ENCODE results near the gene ST8SIA1.

ST8SIA1 gene

DNA sequence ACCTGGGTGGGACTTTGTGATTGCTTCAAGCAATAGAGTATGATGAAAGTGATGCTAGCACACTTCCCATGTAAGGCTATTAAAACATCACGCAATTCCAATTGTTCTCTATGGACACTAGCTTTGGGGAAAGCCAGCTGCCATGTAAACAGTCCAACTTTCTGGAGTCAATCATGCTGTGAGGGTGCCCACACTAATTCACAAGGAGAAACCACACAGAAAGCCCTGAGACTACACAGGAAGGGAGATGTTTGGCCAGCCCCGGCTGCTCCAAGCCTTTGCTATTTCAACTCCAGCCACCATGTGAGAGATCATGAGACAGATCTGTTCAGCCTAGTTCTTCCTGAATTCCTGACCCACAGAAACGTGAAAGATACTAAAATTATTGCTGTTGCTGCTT, 96.3 kb downstream of the ST8SIA1 start:
- no peak overlapping the region for H3K9ac ChIP-seq (ENCODE audit: insufficient read length)
- H3K9me3 ChIP-seq (ENCODE audit: low read depth, low read length), result no peaks in the 10 kb centered on the region
- no peak overlapping the region for H3K27ac ChIP-seq
- H3K4me3 ChIP-seq, result no peak overlapping the region
- no peak for DNase-seq (ENCODE audit: low read depth, low spot score)
- H3K36me3 ChIP-seq (ENCODE audit: insufficient read depth, low read length), result no peaks in the 10 kb centered on the region
- TF ChIP-seq EZH2 (IDR thresholded peaks at IDR 0.05), result no peak
- no peak for TF ChIP-seq POLR2AphosphoS5 (IDR thresholded peaks at IDR 0.05; ENCODE audit: borderline replicate concordance, low read depth, low read length)
- no peak for TF ChIP-seq FOXP2 (optimal IDR thresholded peaks at IDR 0.05; ENCODE audit: control extremely low read depth, extremely low read length, insufficient read depth)

DNA sequence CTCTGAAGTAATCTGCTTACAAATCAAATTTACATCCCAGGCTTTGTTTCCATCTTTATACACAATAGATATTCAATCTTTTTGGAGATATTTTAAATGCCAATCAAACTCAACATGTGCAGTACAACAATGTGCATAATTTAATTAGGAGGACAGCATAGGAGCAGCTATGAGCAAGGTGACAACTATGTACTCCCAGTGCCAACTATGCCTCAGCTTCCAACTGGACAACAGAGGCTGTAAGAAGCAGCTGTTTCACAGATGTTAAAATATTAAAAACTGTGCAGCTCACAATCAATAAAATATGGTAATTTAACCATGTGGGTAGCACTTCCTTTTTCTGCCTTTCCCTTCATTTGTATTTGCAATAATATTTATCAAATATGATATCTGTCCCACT, 99.9 kb downstream of the ST8SIA1 start:
- no peak for DNase-seq (ENCODE audit: low read depth, low spot score)
- no peaks in the 10 kb centered on the region for H3K9me3 ChIP-seq (ENCODE audit: low read depth, low read length)
- H3K4me3 ChIP-seq, result no peak overlapping the region
- no peak overlapping the region for H3K9ac ChIP-seq (ENCODE audit: insufficient read length)
- TF ChIP-seq POLR2AphosphoS5 (IDR thresholded peaks at IDR 0.05; ENCODE audit: borderline replicate concordance, low read depth, low read length) (no peak), EZH2 (IDR thresholded peaks at IDR 0.05) (no peak), FOXP2 (optimal IDR thresholded peaks at IDR 0.05; ENCODE audit: control extremely low read depth, extremely low read length, insufficient read depth) (no peak)
- no peaks in the 10 kb centered on the region for H3K36me3 ChIP-seq (ENCODE audit: insufficient read depth, low read length)
- H3K27ac ChIP-seq, result no peak overlapping the region

DNA sequence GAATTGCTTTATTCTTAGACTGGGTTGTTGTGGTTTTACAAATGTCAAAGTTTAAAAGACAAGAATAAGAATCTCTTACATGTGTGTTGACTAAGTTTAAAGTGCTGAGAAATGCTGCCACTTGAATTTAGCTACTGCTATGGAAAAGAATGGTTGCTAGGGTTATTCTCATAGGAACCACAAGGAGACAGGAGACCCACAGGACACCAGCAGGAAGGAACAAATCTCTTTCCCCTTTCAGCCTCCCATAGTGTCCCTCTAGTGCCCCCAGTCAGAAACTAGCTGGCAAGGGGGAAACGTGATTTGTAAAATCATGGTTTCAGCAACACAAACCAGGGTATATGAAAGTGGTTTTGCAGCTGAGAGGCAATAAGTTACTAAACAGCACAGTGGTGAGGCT, 102.7 kb downstream of the ST8SIA1 start:
- no peaks in the 10 kb centered on the region for H3K36me3 ChIP-seq (ENCODE audit: insufficient read depth, low read length)
- no peak for DNase-seq (ENCODE audit: low read depth, low spot score)
- no peak overlapping the region for H3K4me3 ChIP-seq
- TF ChIP-seq EZH2 (IDR thresholded peaks at IDR 0.05) (no peak), POLR2AphosphoS5 (IDR thresholded peaks at IDR 0.05; ENCODE audit: borderline replicate concordance, low read depth, low read length) (no peak), FOXP2 (optimal IDR thresholded peaks at IDR 0.05; ENCODE audit: control extremely low read depth, extremely low read length, insufficient read depth) (no peak)
- H3K9ac ChIP-seq (ENCODE audit: insufficient read length), result no peak overlapping the region
- H3K9me3 ChIP-seq (ENCODE audit: low read depth, low read length), result no peaks in the 10 kb centered on the region
- H3K27ac ChIP-seq, result no peak overlapping the region

DNA sequence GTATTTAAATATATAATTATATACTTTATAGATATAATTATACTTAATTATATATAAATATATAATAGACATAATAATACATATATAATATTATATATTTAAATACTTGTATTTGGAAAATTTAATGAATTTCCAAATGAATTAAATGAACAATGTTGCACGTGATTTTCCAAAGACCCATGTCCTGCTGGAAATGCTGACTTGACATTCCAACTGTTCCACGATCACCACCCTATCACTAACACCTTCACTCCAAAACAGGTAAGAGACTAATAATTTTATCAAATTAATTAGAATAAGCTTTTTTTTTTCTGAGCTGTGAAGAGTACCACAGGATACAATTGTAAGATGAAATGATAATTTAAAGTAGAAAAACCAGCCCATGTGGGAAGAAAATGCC, 103.4 kb downstream of the ST8SIA1 start:
- no peak for DNase-seq (ENCODE audit: low read depth, low spot score)
- no peaks in the 10 kb centered on the region for H3K36me3 ChIP-seq (ENCODE audit: insufficient read depth, low read length)
- TF ChIP-seq EZH2 (IDR thresholded peaks at IDR 0.05) (no peak), POLR2AphosphoS5 (IDR thresholded peaks at IDR 0.05; ENCODE audit: borderline replicate concordance, low read depth, low read length) (no peak), FOXP2 (optimal IDR thresholded peaks at IDR 0.05; ENCODE audit: control extremely low read depth, extremely low read length, insufficient read depth) (no peak)
- H3K9ac ChIP-seq (ENCODE audit: insufficient read length), result no peak overlapping the region
- no peak overlapping the region for H3K4me3 ChIP-seq
- H3K9me3 ChIP-seq (ENCODE audit: low read depth, low read length), result no peaks in the 10 kb centered on the region
- no peak overlapping the region for H3K27ac ChIP-seq

DNA sequence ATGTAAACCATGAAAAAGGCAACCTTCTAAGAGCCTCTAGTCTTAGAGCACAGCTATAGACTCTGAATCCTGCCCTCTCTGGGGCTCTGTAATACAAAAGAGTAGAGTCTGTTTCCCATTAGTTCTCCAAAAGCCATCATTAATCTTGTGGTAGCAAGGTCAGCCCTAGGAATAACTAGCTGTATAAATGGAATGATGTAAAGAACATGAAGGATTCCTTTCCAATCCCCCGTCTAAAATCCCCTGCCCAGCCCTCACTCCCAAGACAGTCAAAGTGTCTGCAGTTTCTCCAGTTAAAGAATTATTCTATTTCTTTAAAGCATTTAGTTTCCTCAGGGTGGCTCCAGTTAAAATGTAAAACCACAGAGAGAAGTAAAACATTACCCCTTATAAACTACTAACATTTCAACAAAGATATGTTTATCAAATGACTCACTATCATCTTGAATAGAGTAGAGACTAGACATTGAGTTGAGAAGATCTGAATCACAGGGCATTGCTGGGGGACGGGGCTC, 104.2 kb downstream of the ST8SIA1 start:
- Histone ChIP-seq H3K9me3 (ENCODE audit: low read depth, low read length) (no peaks in the 10 kb centered on the region), H3K36me3 (ENCODE audit: insufficient read depth, low read length) (no peaks in the 10 kb centered on the region), H3K27ac (no peak overlapping the region), H3K4me3 (no peak overlapping the region), H3K9ac (ENCODE audit: insufficient read length) (no peak overlapping the region)
- no peak for DNase-seq (ENCODE audit: low read depth, low spot score)
- TF ChIP-seq EZH2 (IDR thresholded peaks at IDR 0.05) (no peak), POLR2AphosphoS5 (IDR thresholded peaks at IDR 0.05; ENCODE audit: borderline replicate concordance, low read depth, low read length) (no peak), FOXP2 (optimal IDR thresholded peaks at IDR 0.05; ENCODE audit: control extremely low read depth, extremely low read length, insufficient read depth) (no peak)

DNA sequence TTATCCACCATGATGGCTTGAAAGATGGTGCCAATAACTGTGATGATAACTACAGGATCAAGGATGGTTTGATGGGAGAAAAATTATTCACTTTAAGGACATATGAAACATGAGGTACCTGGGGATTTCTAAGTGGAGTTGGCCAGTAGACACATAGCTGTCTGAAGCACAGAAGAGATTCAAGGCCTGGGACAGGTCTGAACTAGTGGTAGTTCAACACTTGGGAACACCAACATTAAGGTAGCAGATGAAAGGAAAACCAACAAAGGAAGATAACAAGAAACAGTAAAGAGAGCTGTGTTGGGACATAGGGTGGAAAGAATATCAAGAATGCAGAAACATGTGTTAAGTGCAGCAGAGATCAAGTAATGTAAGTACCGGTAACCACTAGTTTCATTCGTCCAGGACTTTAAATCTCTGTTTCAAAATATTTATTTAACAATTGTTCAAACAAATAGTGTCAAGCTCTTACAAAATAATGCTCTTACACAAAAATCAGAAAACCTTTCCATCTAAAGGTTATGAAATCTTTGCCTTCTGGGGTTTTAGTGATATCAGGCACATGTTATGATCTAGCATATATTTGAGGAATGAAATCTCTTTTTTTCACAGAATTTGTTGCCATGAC, 104.7 kb downstream of the ST8SIA1 start:
- DNase-seq (ENCODE audit: low read depth, low spot score), result no peak
- H3K36me3 ChIP-seq (ENCODE audit: insufficient read depth, low read length), result no peaks in the 10 kb centered on the region
- H3K9ac ChIP-seq (ENCODE audit: insufficient read length), result no peak overlapping the region
- H3K27ac ChIP-seq, result no peak overlapping the region
- H3K9me3 ChIP-seq (ENCODE audit: low read depth, low read length), result no peaks in the 10 kb centered on the region
- H3K4me3 ChIP-seq, result no peak overlapping the region
- TF ChIP-seq FOXP2 (optimal IDR thresholded peaks at IDR 0.05; ENCODE audit: control extremely low read depth, extremely low read length, insufficient read depth) (no peak), POLR2AphosphoS5 (IDR thresholded peaks at IDR 0.05; ENCODE audit: borderline replicate concordance, low read depth, low read length) (no peak), EZH2 (IDR thresholded peaks at IDR 0.05) (no peak)

DNA sequence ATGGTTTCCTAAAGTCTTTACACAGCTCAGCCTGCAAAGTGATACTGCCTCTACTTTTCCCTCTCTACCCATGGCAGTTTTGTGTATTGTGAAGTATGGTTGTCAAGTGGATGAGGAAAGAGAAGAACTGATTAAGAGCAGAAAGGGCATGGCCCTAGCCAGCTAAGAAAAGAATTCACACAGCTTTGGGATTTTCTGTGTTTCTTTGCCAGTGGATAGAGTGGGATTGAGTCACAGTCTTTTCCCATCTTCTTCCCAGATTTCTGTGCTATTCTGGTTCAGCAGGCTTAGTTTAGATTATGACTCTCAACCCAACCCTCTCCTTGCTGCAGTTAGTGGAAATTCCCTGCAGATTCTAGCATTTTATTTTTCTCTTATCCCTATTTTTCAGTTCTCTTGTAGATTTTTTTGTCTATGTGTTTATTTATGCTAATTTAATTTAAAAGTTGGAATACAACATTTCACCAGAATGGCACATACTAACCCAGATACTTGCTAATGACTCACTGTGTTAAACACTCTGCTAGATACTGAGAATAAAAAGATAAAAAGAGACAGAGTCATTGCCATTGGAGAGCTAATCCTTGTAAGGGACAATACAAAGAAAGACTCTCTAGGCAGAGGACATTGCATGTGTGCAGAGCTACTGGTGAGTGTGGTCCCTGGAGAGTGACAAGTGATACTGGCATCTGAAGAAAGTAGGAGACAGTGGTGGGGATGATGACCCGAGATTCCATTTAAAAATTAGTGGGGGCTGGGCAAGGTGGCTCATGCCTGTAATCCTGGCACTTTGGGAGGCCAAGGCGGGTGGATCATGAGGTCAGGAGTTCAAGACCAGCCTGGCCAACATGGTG, 106.3 kb downstream of the ST8SIA1 start:
- no peak for DNase-seq (ENCODE audit: low read depth, low spot score)
- Histone ChIP-seq H3K9ac (ENCODE audit: insufficient read length) (no peak overlapping the region), H3K27ac (no peak overlapping the region), H3K9me3 (ENCODE audit: low read depth, low read length) (no peaks in the 10 kb centered on the region), H3K36me3 (ENCODE audit: insufficient read depth, low read length) (no peaks in the 10 kb centered on the region), H3K4me3 (no peak overlapping the region)
- TF ChIP-seq POLR2AphosphoS5 (IDR thresholded peaks at IDR 0.05; ENCODE audit: borderline replicate concordance, low read depth, low read length) (no peak), EZH2 (IDR thresholded peaks at IDR 0.05) (no peak), FOXP2 (optimal IDR thresholded peaks at IDR 0.05; ENCODE audit: control extremely low read depth, extremely low read length, insufficient read depth) (no peak)

DNA sequence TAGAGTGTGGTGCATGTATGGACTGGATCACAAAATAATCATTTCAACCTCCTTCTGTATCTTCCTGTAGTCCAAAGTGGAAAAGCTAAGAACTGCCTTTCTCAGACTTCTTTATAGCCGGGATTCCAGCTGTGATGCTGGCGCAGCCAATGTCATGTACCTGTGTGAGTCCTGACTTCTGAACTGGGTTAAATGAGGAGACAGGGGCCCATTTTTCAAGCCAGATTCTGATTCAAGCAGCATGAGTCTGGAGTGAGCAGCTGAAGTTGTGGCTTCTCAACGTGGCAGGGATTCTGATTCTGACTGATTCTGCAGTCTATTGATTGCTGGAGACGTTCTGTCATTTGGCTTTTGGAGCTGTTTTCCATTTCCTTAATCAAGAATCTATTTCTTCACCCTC, 111.2 kb downstream of the ST8SIA1 start:
- H3K36me3 ChIP-seq (ENCODE audit: insufficient read depth, low read length), result no peaks in the 10 kb centered on the region

More for the DNA sequence above, 111.2 kb downstream of the ST8SIA1 start:
- H3K9me3 ChIP-seq (ENCODE audit: low read depth, low read length), result no peaks in the 10 kb centered on the region
- H3K9ac ChIP-seq (ENCODE audit: insufficient read length), result no peak overlapping the region
- no peak overlapping the region for H3K27ac ChIP-seq
- no peak overlapping the region for H3K4me3 ChIP-seq
- TF ChIP-seq FOXP2 (optimal IDR thresholded peaks at IDR 0.05; ENCODE audit: control extremely low read depth, extremely low read length, insufficient read depth) (no peak), EZH2 (IDR thresholded peaks at IDR 0.05) (no peak), POLR2AphosphoS5 (IDR thresholded peaks at IDR 0.05; ENCODE audit: borderline replicate concordance, low read depth, low read length) (no peak)
- DNase-seq (ENCODE audit: low read depth, low spot score), result no peak

Data from SK-N-MC (cell line).